ENCODE results near the gene SPECC1L. TPM values are rescaled to one million over a fixed set of nuclear protein-coding genes. Genes with fewer than 3 reads are reported as not detected.

The SPECC1L gene
- total RNA-seq, 1 experiment from 2014 or later, result 40.8 TPM

DNA sequence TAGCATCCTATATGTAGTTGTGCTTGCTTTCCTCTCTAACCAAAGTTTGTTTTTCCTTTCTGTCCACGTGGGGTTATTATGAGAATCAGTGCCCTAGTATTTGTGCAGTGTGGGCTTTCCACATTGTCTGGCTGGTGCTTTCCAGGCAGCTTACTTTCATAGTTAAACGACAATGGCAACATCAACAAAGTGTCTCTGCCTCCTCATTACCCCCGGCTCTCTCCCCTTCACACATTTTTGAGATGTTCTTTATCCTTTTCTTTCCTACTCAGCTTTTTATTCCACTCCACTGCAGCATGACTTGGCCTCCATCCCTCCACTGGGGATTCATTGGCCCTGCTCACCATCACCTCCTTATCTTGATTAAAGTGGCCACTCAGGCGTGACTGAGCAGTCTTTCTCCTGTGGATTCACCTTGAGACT is 19.1 kb downstream of the SPECC1L start:
- no peak overlapping the region for H3K9ac ChIP-seq (ENCODE audit: low read length)
- BruUV-seq (replicated peaks), result no TSS peak
- no peak overlapping the region for H3K27ac ChIP-seq (ENCODE audit: low read depth, low read length)
- no peaks in the 10 kb centered on the region for H3K9me3 ChIP-seq (ENCODE audit: control insufficient read depth in 1 of 2, insufficient read depth in 1 of 2, low read depth in 1 of 2, low read length in 2 of 2)
- no peak overlapping the region for H2AFZ ChIP-seq (ENCODE audit: low read depth, low read length, poor library complexity, severe bottlenecking)
- RAD21 ChIA-PET (ENCODE audit: low non-redundant PET in 1 of 2, low total read pairs in 2 of 2, uncharacterized antibody in 2 of 2, unreplicated experiment in 2 of 2), result no interaction called here
- TF ChIP-seq SIN3A (IDR thresholded peaks at IDR 0.05; ENCODE audit: low read depth), result no peak
- no peak for TF ChIP-seq CEBPB (IDR thresholded peaks at IDR 0.05; ENCODE audit: low read depth)
- TF ChIP-seq, protein P1, sequence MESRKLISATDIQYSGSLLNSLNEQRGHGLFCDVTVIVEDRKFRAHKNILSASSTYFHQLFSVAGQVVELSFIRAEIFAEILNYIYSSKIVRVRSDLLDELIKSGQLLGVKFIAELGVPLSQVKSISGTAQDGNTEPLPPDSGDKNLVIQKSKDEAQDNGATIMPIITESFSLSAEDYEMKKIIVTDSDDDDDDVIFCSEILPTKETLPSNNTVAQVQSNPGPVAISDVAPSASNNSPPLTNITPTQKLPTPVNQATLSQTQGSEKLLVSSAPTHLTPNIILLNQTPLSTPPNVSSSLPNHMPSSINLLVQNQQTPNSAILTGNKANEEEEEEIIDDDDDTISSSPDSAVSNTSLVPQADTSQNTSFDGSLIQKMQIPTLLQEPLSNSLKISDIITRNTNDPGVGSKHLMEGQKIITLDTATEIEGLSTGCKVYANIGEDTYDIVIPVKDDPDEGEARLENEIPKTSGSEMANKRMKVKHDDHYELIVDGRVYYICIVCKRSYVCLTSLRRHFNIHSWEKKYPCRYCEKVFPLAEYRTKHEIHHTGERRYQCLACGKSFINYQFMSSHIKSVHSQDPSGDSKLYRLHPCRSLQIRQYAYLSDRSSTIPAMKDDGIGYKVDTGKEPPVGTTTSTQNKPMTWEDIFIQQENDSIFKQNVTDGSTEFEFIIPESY (IDR thresholded peaks at IDR 0.05; ENCODE audit: extremely low read depth, insufficient replicate concordance, low read length), result no peak
- no peak for TF ChIP-seq ELF1 (IDR thresholded peaks at IDR 0.05; ENCODE audit: borderline replicate concordance, low read depth)
- no peak for TF ChIP-seq SP1 (IDR thresholded peaks at IDR 0.05; ENCODE audit: low read depth)
- no peak for TF ChIP-seq JUND (IDR thresholded peaks at IDR 0.05)
- no peak for TF ChIP-seq POLR2A (IDR thresholded peaks at IDR 0.05; ENCODE audit: borderline replicate concordance, extremely low read depth, insufficient read depth, insufficient read length)
- TF ChIP-seq ZFX (IDR thresholded peaks at IDR 0.05), result no peak
- TF ChIP-seq ZNF274 (IDR thresholded peaks at IDR 0.05; ENCODE audit: low read depth, low read length), result no peak
- no peak for TF ChIP-seq EZH2 (IDR thresholded peaks at IDR 0.05)
- TF ChIP-seq, protein P2, sequence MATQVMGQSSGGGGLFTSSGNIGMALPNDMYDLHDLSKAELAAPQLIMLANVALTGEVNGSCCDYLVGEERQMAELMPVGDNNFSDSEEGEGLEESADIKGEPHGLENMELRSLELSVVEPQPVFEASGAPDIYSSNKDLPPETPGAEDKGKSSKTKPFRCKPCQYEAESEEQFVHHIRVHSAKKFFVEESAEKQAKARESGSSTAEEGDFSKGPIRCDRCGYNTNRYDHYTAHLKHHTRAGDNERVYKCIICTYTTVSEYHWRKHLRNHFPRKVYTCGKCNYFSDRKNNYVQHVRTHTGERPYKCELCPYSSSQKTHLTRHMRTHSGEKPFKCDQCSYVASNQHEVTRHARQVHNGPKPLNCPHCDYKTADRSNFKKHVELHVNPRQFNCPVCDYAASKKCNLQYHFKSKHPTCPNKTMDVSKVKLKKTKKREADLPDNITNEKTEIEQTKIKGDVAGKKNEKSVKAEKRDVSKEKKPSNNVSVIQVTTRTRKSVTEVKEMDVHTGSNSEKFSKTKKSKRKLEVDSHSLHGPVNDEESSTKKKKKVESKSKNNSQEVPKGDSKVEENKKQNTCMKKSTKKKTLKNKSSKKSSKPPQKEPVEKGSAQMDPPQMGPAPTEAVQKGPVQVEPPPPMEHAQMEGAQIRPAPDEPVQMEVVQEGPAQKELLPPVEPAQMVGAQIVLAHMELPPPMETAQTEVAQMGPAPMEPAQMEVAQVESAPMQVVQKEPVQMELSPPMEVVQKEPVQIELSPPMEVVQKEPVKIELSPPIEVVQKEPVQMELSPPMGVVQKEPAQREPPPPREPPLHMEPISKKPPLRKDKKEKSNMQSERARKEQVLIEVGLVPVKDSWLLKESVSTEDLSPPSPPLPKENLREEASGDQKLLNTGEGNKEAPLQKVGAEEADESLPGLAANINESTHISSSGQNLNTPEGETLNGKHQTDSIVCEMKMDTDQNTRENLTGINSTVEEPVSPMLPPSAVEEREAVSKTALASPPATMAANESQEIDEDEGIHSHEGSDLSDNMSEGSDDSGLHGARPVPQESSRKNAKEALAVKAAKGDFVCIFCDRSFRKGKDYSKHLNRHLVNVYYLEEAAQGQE (IDR thresholded peaks at IDR 0.05; ENCODE audit: low read depth), result no peak
- no peak for TF ChIP-seq EGR1 (IDR thresholded peaks at IDR 0.05; ENCODE audit: low read depth)
- TF ChIP-seq, protein P3, sequence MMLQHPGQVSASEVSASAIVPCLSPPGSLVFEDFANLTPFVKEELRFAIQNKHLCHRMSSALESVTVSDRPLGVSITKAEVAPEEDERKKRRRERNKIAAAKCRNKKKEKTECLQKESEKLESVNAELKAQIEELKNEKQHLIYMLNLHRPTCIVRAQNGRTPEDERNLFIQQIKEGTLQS (IDR thresholded peaks at IDR 0.05), result no peak
- H3K27me3 ChIP-seq (ENCODE audit: insufficient read depth, low read length), result no peaks in the 10 kb centered on the region
- H3K4me1 ChIP-seq (ENCODE audit: control insufficient read depth in 1 of 2, insufficient read depth in 2 of 2, low read length in 2 of 2), result peaks cover 37 to 54% of the 10 kb centered on the region in 2 experiments
- peak overlapping the region; percentile 49; the same call in 1 of the 2 replicates for H3K4me2 ChIP-seq (ENCODE audit: low read length)
- H3K4me3 ChIP-seq (replicated peaks in 1 of 2; ENCODE audit: low read depth in 1 of 2, low read length in 2 of 2), result no peak overlapping the region
- no peak for DNase-seq (ENCODE audit: low read depth, low spot score)
- no peaks in the 10 kb centered on the region for H3K36me3 ChIP-seq (ENCODE audit: control insufficient read depth in 1 of 2, insufficient read depth in 2 of 2, low read length in 2 of 2)
- no peaks in the 10 kb centered on the region for H4K20me1 ChIP-seq (ENCODE audit: insufficient read depth)
- H3K9me2 ChIP-seq (ENCODE audit: insufficient read depth), result no peaks in the 10 kb centered on the region
- POLR2A ChIA-PET, result no interaction called here
- peaks cover 75% of the 10 kb centered on the region for H3K79me2 ChIP-seq (ENCODE audit: insufficient read depth, low read length)
- CTCF ChIA-PET, result interaction anchor here (1.2 kb wide), 1 partner anchor 10 kb away, joined by 3 read pairs; no protein-coding TSS in a partner anchor
- intact Hi-C loops (cut with micrococcal nuclease), result no loop called here
- ATAC-seq, result no peak
